Kidney epithelial cell (primary cell): ENCODE data around the gene MRPS27. TPM values are rescaled to one million over a fixed set of nuclear protein-coding genes. Genes with fewer than 3 reads are reported as not detected.

Experiments
- DNase-seq: peaks from one replicate; pipeline ENCODE4 v3.0.0-alpha.2; 2010; ENCODE audit warnings: low read depth
- H3K27me3 ChIP-seq: 2 replicates; pipeline ENCODE4 v1.6.0; 2011; ENCODE audit warnings: low read length; ENCODE audit not compliant: control insufficient read depth, insufficient read depth
- H3K36me3 ChIP-seq: 2 replicates; pipeline ENCODE4 v1.5.1; 2011; ENCODE audit warnings: low read length; ENCODE audit not compliant: control insufficient read depth, insufficient read depth
- H3K4me3 ChIP-seq: 2 replicates; pipeline ENCODE4 v1.5.1; 2011; ENCODE audit warnings: low read depth, mild to moderate bottlenecking, control low read depth, low read length
- CTCF ChIP-seq: IDR thresholded peaks from 2 replicates; pipeline ENCODE4 v1.5.1; 2011; ENCODE audit warnings: mild to moderate bottlenecking, moderate library complexity, low read length, control low read depth, inconsistent platforms; ENCODE audit not compliant: insufficient read depth, poor library complexity, severe bottlenecking
- total RNA-seq: library from RNA; depleted of rRNA; stranded (reverse); fragments of >200 nt; gene quantifications from 2 replicates; pipeline ENCODE4 v1.2.3, GENCODE V29; 2015

MRPS27 gene
- total RNA-seq, 1 donor from 2014 or later = 67.3 TPM

- no peaks in the 10 kb centered on the region for H3K36me3 ChIP-seq
- no peak for TF ChIP-seq CTCF
- DNase-seq = no peak
- no peak overlapping the region for H3K4me3 ChIP-seq
- no peaks in the 10 kb centered on the region for H3K27me3 ChIP-seq
These were observed 87.2 kb downstream of the MRPS27 start for GRCh38 chr5:72232838-72233237.

DNA sequence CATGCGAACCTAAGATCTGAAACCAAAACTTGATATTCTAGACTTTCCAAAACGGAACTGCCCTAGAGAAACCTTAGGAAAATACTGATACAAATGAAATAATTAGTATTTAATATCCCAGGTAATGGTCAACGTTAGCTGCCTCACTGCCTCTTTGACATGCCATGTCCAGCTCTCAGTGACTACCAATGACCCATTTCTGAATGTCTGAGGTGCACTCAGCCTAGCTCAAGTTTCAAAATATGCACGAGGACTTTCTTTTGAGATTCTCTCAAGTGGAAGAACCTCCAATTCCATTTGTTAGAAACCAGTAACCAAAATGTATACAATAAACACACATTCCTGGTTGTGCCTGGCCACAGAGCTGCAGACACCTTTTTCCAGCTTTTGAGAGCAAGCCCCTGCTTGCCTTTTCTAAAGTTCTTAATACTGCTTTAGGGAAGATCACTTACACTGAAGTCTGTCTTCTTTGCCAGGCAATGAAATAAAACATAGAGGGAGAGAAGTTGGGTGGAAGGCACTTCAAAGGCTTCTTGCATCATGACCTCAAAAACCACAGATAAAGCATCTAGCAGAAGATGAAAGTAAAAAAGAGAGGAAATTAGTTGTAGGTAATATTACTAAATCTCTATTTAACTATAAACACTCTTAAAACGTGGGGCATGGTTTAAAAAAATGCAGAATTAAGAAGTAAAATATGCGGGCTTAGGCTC is 87.9 kb downstream of the MRPS27 start:
- Histone ChIP-seq H3K27me3 (no peaks in the 10 kb centered on the region), H3K36me3 (no peaks in the 10 kb centered on the region), H3K4me3 (no peak overlapping the region)
- no peak for TF ChIP-seq CTCF
- no peak for DNase-seq

GRCh38 chr5:72228960-72229359 is 91.1 kb downstream of the MRPS27 start:
- Histone ChIP-seq H3K27me3 (no peaks in the 10 kb centered on the region), H3K36me3 (no peaks in the 10 kb centered on the region), H3K4me3 (no peak overlapping the region)
- no peak for TF ChIP-seq CTCF
- DNase-seq = no peak

DNA sequence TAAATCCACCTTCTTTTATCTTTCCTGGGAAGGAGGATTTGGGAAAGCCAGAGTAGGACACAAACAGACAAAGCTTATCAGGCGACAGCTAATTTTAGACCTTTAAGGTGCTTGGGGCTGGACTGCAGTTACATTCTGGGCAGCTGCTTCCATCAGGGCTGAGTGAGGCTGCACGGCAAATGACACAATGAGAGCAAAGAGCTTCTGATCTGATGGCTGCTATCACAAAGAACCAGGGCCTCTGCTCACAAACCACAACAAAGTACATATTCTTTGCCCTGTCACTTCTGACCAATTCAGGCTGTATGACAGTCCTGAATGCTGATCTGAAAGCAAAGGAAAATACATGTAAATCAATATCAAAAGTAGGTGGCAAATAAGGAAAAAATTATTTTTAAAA is 93.1 kb downstream of the MRPS27 start:
- Histone ChIP-seq H3K36me3 (no peaks in the 10 kb centered on the region), H3K4me3 (no peak overlapping the region), H3K27me3 (no peaks in the 10 kb centered on the region)
- TF ChIP-seq CTCF = no peak
- no peak for DNase-seq

- TF ChIP-seq CTCF = no peak
- Histone ChIP-seq H3K27me3 (no peaks in the 10 kb centered on the region), H3K36me3 (no peaks in the 10 kb centered on the region), H3K4me3 (no peak overlapping the region)
- no peak for DNase-seq
These were observed 94.3 kb downstream of the MRPS27 start for GRCh38 chr5:72225741-72226140.

- no peak for TF ChIP-seq CTCF
- no peak overlapping the region for H3K4me3 ChIP-seq
- no peaks in the 10 kb centered on the region for H3K36me3 ChIP-seq
- H3K27me3 ChIP-seq = no peaks in the 10 kb centered on the region
- no peak for DNase-seq
These were observed 95.0 kb downstream of the MRPS27 start for GRCh38 chr5:72224946-72225463.
